ENCODE data around the gene WDSUB1.

Gene WDSUB1

GRCh38 chr2:159232456-159233170, 53.9 kb downstream of the WDSUB1 start:
- Histone ChIP-seq H3K27ac (ENCODE audit: low read depth, low read length) (no peak overlapping the region), H3K9me2 (replicated peaks; ENCODE audit: control insufficient read depth, low read length) (no peaks in the 10 kb centered on the region), H3K9me3 (ENCODE audit: control insufficient read depth, insufficient read depth, low read length) (no peaks in the 10 kb centered on the region), H4K20me1 (ENCODE audit: control insufficient read depth, insufficient read depth, low read depth, low read length) (no peaks in the 10 kb centered on the region), H3K4me2 (ENCODE audit: low read length) (no peak overlapping the region), H3K79me2 (ENCODE audit: control insufficient read depth, low read length) (no peaks in the 10 kb centered on the region), H3K4me1 (ENCODE audit: control insufficient read depth, low read length) (no peaks in the 10 kb centered on the region), H3K4me3 (ENCODE audit: low read length) (no peak overlapping the region), H3K27me3 (ENCODE audit: control insufficient read depth, low read length) (no peaks in the 10 kb centered on the region), H3K36me3 (ENCODE audit: control insufficient read depth, low read length) (no peaks in the 10 kb centered on the region), H3F3A (ENCODE audit: control insufficient read depth, insufficient read depth) (no peaks in the 10 kb centered on the region)
- TF ChIP-seq CTCF (IDR thresholded peaks at IDR 0.05; ENCODE audit: low read depth, low read length, poor library complexity, severe bottlenecking) (no peak), EZH2phosphoT487 (IDR thresholded peaks at IDR 0.05; ENCODE audit: borderline replicate concordance, low read length) (no peak)

- no peak overlapping the region for H3K27ac ChIP-seq (ENCODE audit: low read depth, low read length)
- no peaks in the 10 kb centered on the region for H3K27me3 ChIP-seq (ENCODE audit: control insufficient read depth, low read length)
- no peaks in the 10 kb centered on the region for H3F3A ChIP-seq (ENCODE audit: control insufficient read depth, insufficient read depth)
- no peaks in the 10 kb centered on the region for H3K79me2 ChIP-seq (ENCODE audit: control insufficient read depth, low read length)
- H3K9me2 ChIP-seq (replicated peaks; ENCODE audit: control insufficient read depth, low read length): no peaks in the 10 kb centered on the region
- no peaks in the 10 kb centered on the region for H4K20me1 ChIP-seq (ENCODE audit: control insufficient read depth, insufficient read depth, low read depth, low read length)
- no peak overlapping the region for H3K4me3 ChIP-seq (ENCODE audit: low read length)
- no peaks in the 10 kb centered on the region for H3K36me3 ChIP-seq (ENCODE audit: control insufficient read depth, low read length)
- H3K4me1 ChIP-seq (ENCODE audit: control insufficient read depth, low read length): no peaks in the 10 kb centered on the region
- no peaks in the 10 kb centered on the region for H3K9me3 ChIP-seq (ENCODE audit: control insufficient read depth, insufficient read depth, low read length)
- no peak overlapping the region for H3K4me2 ChIP-seq (ENCODE audit: low read length)
- no peak for TF ChIP-seq EZH2phosphoT487 (IDR thresholded peaks at IDR 0.05; ENCODE audit: borderline replicate concordance, low read length)
- TF ChIP-seq CTCF (IDR thresholded peaks at IDR 0.05; ENCODE audit: low read depth, low read length, poor library complexity, severe bottlenecking): no peak
Observed at GRCh38 chr2:159230145-159230877, 56.2 kb downstream of the WDSUB1 start.

- no peaks in the 10 kb centered on the region for H3K9me3 ChIP-seq (ENCODE audit: control insufficient read depth, insufficient read depth, low read length)
- H3K79me2 ChIP-seq (ENCODE audit: control insufficient read depth, low read length): no peaks in the 10 kb centered on the region
- no peaks in the 10 kb centered on the region for H4K20me1 ChIP-seq (ENCODE audit: control insufficient read depth, insufficient read depth, low read depth, low read length)
- H3K36me3 ChIP-seq (ENCODE audit: control insufficient read depth, low read length): no peaks in the 10 kb centered on the region
- H3K4me3 ChIP-seq (ENCODE audit: low read length): no peak overlapping the region
- TF ChIP-seq EZH2phosphoT487 (IDR thresholded peaks at IDR 0.05; ENCODE audit: borderline replicate concordance, low read length) (no peak), CTCF (IDR thresholded peaks at IDR 0.05; ENCODE audit: low read depth, low read length, poor library complexity, severe bottlenecking) (no peak)
- no peaks in the 10 kb centered on the region for H3K4me1 ChIP-seq (ENCODE audit: control insufficient read depth, low read length)
- no peak overlapping the region for H3K4me2 ChIP-seq (ENCODE audit: low read length)
- no peak overlapping the region for H3K27ac ChIP-seq (ENCODE audit: low read depth, low read length)
- no peaks in the 10 kb centered on the region for H3K9me2 ChIP-seq (replicated peaks; ENCODE audit: control insufficient read depth, low read length)
- no peaks in the 10 kb centered on the region for H3K27me3 ChIP-seq (ENCODE audit: control insufficient read depth, low read length)
- H3F3A ChIP-seq (ENCODE audit: control insufficient read depth, insufficient read depth): no peaks in the 10 kb centered on the region
Observed at GRCh38 chr2:159229476-159230144, 56.9 kb downstream of the WDSUB1 start.
